HG03571 (cell line): ENCODE data around the gene COA1.
"Not testable (repeated sequence)": the region's sequence is repeated elsewhere in the genome, so short reads cannot be mapped to it uniquely, and the experiment has no call there.

Experiments
- ATAC-seq: cut with Tn5 transposase; IDR thresholded peaks from one replicate; pipeline ENCODE4 v1.9.1; 2021; ENCODE audit not compliant: unreplicated experiment

COA1 gene

GRCh38 chr7:43600056-43600455, 129.3 kb downstream of the COA1 start:
- no peak for ATAC-seq

- not testable (repeated sequence) for ATAC-seq
Observed at GRCh38 chr7:43596426-43596825, 132.9 kb downstream of the COA1 start.

- no peak for ATAC-seq
Observed at GRCh38 chr7:43594020-43594419, 135.3 kb downstream of the COA1 start.

- no peak for ATAC-seq
Observed at GRCh38 chr7:43593010-43593409, 136.3 kb downstream of the COA1 start.

- ATAC-seq, result no peak
Observed at GRCh38 chr7:43592326-43592725, 137.0 kb downstream of the COA1 start.

- ATAC-seq, result no peak
Observed at GRCh38 chr7:43591558-43592180, 137.7 kb downstream of the COA1 start.

- peak; percentile 70 for ATAC-seq
Observed at GRCh38 chr7:43590862-43591557, 138.3 kb downstream of the COA1 start.

GRCh38 chr7:43589728-43590127, 139.6 kb downstream of the COA1 start:
- no peak for ATAC-seq
